ENCODE results near the gene GPC5.

DNA sequence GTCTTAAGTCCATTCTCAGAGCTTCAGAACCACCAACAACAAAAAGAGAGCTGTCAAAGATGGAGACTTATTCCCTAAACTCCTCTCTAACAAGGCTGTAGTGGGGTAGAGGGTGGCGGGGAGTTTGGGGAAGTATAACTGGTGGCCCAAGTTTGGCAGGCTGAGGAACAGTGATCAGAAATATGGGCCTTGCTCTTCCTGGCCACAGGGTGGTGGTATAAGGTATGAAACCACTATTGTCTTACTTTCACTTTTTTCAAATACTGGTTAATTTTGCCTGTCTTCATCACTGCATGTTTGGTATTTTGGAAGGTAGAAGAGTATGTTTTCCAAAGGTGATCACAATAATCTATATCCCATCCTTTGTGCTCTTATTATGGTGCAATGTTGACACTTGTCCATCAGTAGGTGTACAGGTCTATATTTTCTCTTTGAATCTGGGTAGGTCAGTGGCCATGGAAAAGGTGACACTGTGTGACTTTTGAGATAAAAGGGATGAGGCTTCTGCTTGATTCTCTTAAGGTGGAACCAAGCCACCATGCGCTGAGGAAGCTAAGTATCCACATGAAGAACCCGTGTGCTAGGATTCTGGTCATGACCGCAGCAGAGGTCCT, 23.2 kb upstream of the GPC5 start:
- TF ChIP-seq, protein P1, sequence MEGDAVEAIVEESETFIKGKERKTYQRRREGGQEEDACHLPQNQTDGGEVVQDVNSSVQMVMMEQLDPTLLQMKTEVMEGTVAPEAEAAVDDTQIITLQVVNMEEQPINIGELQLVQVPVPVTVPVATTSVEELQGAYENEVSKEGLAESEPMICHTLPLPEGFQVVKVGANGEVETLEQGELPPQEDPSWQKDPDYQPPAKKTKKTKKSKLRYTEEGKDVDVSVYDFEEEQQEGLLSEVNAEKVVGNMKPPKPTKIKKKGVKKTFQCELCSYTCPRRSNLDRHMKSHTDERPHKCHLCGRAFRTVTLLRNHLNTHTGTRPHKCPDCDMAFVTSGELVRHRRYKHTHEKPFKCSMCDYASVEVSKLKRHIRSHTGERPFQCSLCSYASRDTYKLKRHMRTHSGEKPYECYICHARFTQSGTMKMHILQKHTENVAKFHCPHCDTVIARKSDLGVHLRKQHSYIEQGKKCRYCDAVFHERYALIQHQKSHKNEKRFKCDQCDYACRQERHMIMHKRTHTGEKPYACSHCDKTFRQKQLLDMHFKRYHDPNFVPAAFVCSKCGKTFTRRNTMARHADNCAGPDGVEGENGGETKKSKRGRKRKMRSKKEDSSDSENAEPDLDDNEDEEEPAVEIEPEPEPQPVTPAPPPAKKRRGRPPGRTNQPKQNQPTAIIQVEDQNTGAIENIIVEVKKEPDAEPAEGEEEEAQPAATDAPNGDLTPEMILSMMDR (IDR thresholded peaks at IDR 0.05 in 4 of 5, conservative IDR thresholded peaks at IDR 0.05 in 1 of 5): no peak
- TF ChIP-seq POLR2A (IDR thresholded peaks at IDR 0.05): no peak

Measured in gastrocnemius medialis (tissue), 4 donors.